ENCODE results near the gene DVL2. TPM values are rescaled to one million over a fixed set of nuclear protein-coding genes. Genes with fewer than 3 reads are reported as not detected.
A peak's percentile ranks its signal among the peaks of the same experiment; 100 is the strongest.

DVL2 gene
- total RNA-seq, 1 experiment from 2014 or later = 41.3 TPM

DNA sequence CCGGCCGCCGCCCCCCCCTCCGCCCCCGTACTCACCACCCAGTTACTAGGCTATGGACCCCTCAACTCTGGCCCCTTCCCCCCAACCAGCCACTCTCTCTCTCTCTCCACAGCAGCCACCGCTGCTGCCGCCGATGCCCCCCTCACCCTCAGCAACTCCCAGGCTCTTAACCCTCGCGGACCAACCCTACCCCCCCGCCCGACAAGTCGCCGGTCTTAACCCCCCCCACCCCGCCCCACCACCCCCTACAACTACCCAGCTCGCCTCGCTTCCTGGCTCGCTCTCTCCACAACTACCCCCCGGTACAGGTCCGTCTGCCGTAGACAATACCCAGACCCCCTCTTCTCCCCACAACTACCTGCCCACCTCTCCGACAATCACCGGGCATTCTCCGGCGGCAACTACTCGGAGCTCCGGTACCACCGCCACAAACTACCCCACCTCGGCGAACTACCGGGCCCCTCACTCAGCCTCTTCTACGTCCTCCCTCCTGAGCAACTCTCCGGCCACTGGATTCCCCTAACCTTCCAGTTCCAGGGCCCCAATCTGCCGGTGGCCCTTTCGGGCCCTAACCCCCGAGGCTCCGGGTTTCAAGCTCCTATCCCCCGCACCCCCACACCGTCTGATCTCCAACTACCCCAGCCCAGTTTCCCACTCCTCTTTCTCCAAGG is 4.2 kb upstream of the DVL2 start:
- TF ChIP-seq, protein P1, sequence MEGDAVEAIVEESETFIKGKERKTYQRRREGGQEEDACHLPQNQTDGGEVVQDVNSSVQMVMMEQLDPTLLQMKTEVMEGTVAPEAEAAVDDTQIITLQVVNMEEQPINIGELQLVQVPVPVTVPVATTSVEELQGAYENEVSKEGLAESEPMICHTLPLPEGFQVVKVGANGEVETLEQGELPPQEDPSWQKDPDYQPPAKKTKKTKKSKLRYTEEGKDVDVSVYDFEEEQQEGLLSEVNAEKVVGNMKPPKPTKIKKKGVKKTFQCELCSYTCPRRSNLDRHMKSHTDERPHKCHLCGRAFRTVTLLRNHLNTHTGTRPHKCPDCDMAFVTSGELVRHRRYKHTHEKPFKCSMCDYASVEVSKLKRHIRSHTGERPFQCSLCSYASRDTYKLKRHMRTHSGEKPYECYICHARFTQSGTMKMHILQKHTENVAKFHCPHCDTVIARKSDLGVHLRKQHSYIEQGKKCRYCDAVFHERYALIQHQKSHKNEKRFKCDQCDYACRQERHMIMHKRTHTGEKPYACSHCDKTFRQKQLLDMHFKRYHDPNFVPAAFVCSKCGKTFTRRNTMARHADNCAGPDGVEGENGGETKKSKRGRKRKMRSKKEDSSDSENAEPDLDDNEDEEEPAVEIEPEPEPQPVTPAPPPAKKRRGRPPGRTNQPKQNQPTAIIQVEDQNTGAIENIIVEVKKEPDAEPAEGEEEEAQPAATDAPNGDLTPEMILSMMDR (IDR thresholded peaks at IDR 0.05; ENCODE audit: insufficient read depth in 1 of 2, low read depth in 1 of 2, low read length in 1 of 2, severe bottlenecking in 1 of 2, unreplicated experiment in 1 of 2) = no peak
- CTCF ChIA-PET = interaction anchor here (0.7 to 1.4 kb wide), 3 partner anchors 18 to 71 kb away, joined by 3 to 4 read pairs (median 3); no protein-coding TSS in a partner anchor
- no peak for DNase-seq
- H3K27me3 Mint-ChIP-seq (ENCODE audit: insufficient read depth, unreplicated experiment) = peaks cover 3% of the 10 kb centered on the region
- POLR2A ChIA-PET = no interaction called here
- intact Hi-C loops (cut with micrococcal nuclease; ENCODE audit: unreplicated experiment) = loop anchor here (1.0 kb wide), 1 partner anchor 14 kb away; the partner anchor contains the start of gene ELP5
- no TSS peak for BruUV-seq (replicated peaks)
- H3K4me1 Mint-ChIP-seq (ENCODE audit: low read depth, unreplicated experiment) = peaks cover 22% of the 10 kb centered on the region
- H3K36me3 Mint-ChIP-seq (ENCODE audit: insufficient read depth, unreplicated experiment) = peaks cover 74% of the 10 kb centered on the region
- H3K4me3 ChIP-seq (ENCODE audit: low read depth, low read length) = peak overlapping the region; percentile 77
- H3K4me3 Mint-ChIP-seq (ENCODE audit: unreplicated experiment) = peak overlapping the region; percentile 93
- H3K9me3 Mint-ChIP-seq (ENCODE audit: unreplicated experiment) = no peaks in the 10 kb centered on the region
- no peaks in the 10 kb centered on the region; the same call in 1 of the 2 replicates for H3K36me3 ChIP-seq (ENCODE audit: control insufficient read depth, insufficient read depth, low read length)
- H3K27me3 ChIP-seq (replicated peaks; ENCODE audit: control insufficient read depth, insufficient read depth, low read length) = no peaks in the 10 kb centered on the region
- H3K4me1 ChIP-seq = peaks cover 6% of the 10 kb centered on the region; the same call in 1 of the 2 replicates
- H3K27ac Mint-ChIP-seq (ENCODE audit: unreplicated experiment) = peak overlapping the region; percentile 82
- H3K9me3 ChIP-seq = no peaks in the 10 kb centered on the region

DNA sequence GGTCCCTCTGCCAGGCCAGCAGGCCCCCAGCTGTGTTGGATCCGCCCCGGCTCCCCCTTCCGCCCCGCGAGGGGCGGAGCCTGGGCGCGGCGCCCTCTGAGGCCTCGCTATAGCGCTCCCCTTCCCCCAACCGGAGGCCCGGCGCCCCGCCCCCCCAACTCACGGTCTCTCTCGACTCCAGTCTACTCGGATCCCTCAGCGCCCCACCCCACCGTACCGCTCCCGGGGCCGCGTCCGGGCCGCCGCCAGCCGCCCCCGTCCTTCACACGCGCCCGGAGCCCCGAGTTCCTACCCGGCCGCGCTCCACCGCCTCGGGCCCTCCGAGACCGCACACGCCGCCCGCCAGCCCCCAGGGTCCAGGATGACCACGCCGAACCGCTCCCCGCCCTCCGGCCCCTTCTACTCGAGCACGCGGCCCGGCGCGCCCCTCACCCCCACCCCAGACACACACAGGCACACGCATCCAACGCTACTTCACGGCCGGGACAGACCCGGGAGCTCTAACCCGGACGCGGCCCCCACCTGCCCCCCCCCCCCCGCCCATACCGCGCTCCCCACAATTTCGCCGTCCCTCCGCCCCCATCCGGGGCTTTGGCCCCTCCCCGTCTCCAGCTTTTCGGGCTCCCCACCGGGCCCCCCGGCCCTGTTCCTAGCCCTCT is 3.6 kb upstream of the DVL2 start:
- no TSS peak for BruUV-seq (replicated peaks)
- intact Hi-C loops (cut with micrococcal nuclease; ENCODE audit: unreplicated experiment) = no loop called here
- peak; percentile 67 to 69 for DNase-seq

More for the DNA sequence above, 3.6 kb upstream of the DVL2 start:
- peaks cover 6% of the 10 kb centered on the region; the same call in 1 of the 2 replicates for H3K4me1 ChIP-seq
- Mint-ChIP-seq H3K4me3 (ENCODE audit: unreplicated experiment) (peak overlapping the region; percentile 93), H3K36me3 (ENCODE audit: insufficient read depth, unreplicated experiment) (peaks cover 68% of the 10 kb centered on the region), H3K4me1 (ENCODE audit: low read depth, unreplicated experiment) (peaks cover 22% of the 10 kb centered on the region), H3K9me3 (ENCODE audit: unreplicated experiment) (no peaks in the 10 kb centered on the region), H3K27me3 (ENCODE audit: insufficient read depth, unreplicated experiment) (peaks cover 3% of the 10 kb centered on the region), H3K27ac (ENCODE audit: unreplicated experiment) (peak overlapping the region; percentile 82)
- TF ChIP-seq, protein P1 (IDR thresholded peaks at IDR 0.05; ENCODE audit: insufficient read depth in 1 of 2, low read depth in 1 of 2, low read length in 1 of 2, severe bottlenecking in 1 of 2, unreplicated experiment in 1 of 2) = no peak
- ChIA-PET CTCF (interaction anchor here (0.6 to 1.1 kb wide), 2 partner anchors 17 to 414 kb away, joined by 3 read pairs; no protein-coding TSS in a partner anchor), POLR2A (interaction anchor here (0.6 kb wide), 1 partner anchor 202 kb away, joined by 3 read pairs; the partner anchor contains the start of gene FGF11)
- peak overlapping the region; percentile 77 for H3K4me3 ChIP-seq (ENCODE audit: low read depth, low read length)
- no peaks in the 10 kb centered on the region for H3K27me3 ChIP-seq (replicated peaks; ENCODE audit: control insufficient read depth, insufficient read depth, low read length)
- no peaks in the 10 kb centered on the region for H3K9me3 ChIP-seq
- no peaks in the 10 kb centered on the region; the same call in 1 of the 2 replicates for H3K36me3 ChIP-seq (ENCODE audit: control insufficient read depth, insufficient read depth, low read length)

Measured in Caco-2 (cell line).